NCI-H1930 (cell line): ENCODE measurements around the gene ARV1.
A peak's percentile ranks its signal among the peaks of the same experiment; 100 is the strongest.

Experiments used
- DNase-seq, 2 experiments: peaks; one replicate each; lab custom pipeline; 2025; lab: John Stamatoyannopoulos, UW

ARV1 gene

GRCh38 chr1:230978491-230979388 lies at the start of gene ARV1, which contains the start of gene TTC13:
Gene ARV1, plus strand, starts transcription at chr1:230979094. Its CDS starts 12 bp downstream, at chr1:230979106.
Gene TTC13, minus strand, starts transcription at chr1:230978861. Its CDS starts 31 bp downstream, at chr1:230978830.
- DNase-seq: peak; percentile 97 to 98

- DNase-seq: no peak
Measured at GRCh38 chr1:230930986-230931385, 47.9 kb upstream of the ARV1 start.

GRCh38 chr1:230935852-230936251 lies 43.0 kb upstream of the ARV1 start:
- no peak for DNase-seq

GRCh38 chr1:230936475-230936874 lies 42.4 kb upstream of the ARV1 start:
- DNase-seq: no peak

GRCh38 chr1:230937371-230937770 lies 41.5 kb upstream of the ARV1 start:
- no peak for DNase-seq

- DNase-seq: no peak
Measured at GRCh38 chr1:230938924-230939368, 39.9 kb upstream of the ARV1 start.

- no peak for DNase-seq
Measured at GRCh38 chr1:230939806-230940489, 38.9 kb upstream of the ARV1 start.

- DNase-seq: no peak
Measured at GRCh38 chr1:230940848-230941247, 38.0 kb upstream of the ARV1 start.

- no peak for DNase-seq
Measured at GRCh38 chr1:230943048-230943593, 35.8 kb upstream of the ARV1 start.

- no peak for DNase-seq
Measured at GRCh38 chr1:230948301-230948700, 30.6 kb upstream of the ARV1 start.

- no peak for DNase-seq
Measured at GRCh38 chr1:230948903-230949302, 30.0 kb upstream of the ARV1 start.

GRCh38 chr1:230950404-230950803 lies 28.5 kb upstream of the ARV1 start:
- no peak for DNase-seq

GRCh38 chr1:230957580-230957989 lies 21.3 kb upstream of the ARV1 start:
- no peak for DNase-seq

GRCh38 chr1:230958370-230958769 lies 20.5 kb upstream of the ARV1 start:
- no peak for DNase-seq

GRCh38 chr1:230964896-230965295 lies 14.0 kb upstream of the ARV1 start:
- DNase-seq: no peak

GRCh38 chr1:230965535-230965934 lies 13.4 kb upstream of the ARV1 start:
- no peak for DNase-seq

GRCh38 chr1:230966358-230966873 lies 12.5 kb upstream of the ARV1 start:
- no peak for DNase-seq

- DNase-seq: no peak
Measured at GRCh38 chr1:230970432-230970831, 8.5 kb upstream of the ARV1 start.

- no peak for DNase-seq
Measured at GRCh38 chr1:230971771-230972170, 7.1 kb upstream of the ARV1 start.

- DNase-seq: no peak
Measured at GRCh38 chr1:230972855-230973271, 6.0 kb upstream of the ARV1 start.

GRCh38 chr1:230975636-230976035 lies 3.3 kb upstream of the ARV1 start:
- DNase-seq: no peak

- DNase-seq: no peak
Measured at GRCh38 chr1:230976360-230976759, 2.5 kb upstream of the ARV1 start.
